Hepatocyte (in vitro differentiated cells): ENCODE results near the gene BAZ2A.

Experiments used
- CTCF ChIP-seq: fragments of 200-600 bp; sonication (generic); IDR thresholded peaks from 2 replicates; pipeline ENCODE4 v1.5.1; 2016; ENCODE audit warnings: antibody characterized with exemption, mild to moderate bottlenecking; ENCODE audit not compliant: poor library complexity
- EZH2 ChIP-seq: fragments of 200-600 bp; sonication (generic); IDR thresholded peaks from 2 replicates; pipeline ENCODE4 v1.6.1; 2016; ENCODE audit warnings: antibody characterized with exemption, mild to moderate bottlenecking, borderline replicate concordance
- EZH2phosphoT487 ChIP-seq: fragments of 200-600 bp; sonication (generic); IDR thresholded peaks from one replicate; pipeline ENCODE4 v1.6.1; 2018; ENCODE audit warnings: antibody characterized with exemption, mild to moderate bottlenecking, low read depth, moderate library complexity; ENCODE audit not compliant: unreplicated experiment, severe bottlenecking

DNA sequence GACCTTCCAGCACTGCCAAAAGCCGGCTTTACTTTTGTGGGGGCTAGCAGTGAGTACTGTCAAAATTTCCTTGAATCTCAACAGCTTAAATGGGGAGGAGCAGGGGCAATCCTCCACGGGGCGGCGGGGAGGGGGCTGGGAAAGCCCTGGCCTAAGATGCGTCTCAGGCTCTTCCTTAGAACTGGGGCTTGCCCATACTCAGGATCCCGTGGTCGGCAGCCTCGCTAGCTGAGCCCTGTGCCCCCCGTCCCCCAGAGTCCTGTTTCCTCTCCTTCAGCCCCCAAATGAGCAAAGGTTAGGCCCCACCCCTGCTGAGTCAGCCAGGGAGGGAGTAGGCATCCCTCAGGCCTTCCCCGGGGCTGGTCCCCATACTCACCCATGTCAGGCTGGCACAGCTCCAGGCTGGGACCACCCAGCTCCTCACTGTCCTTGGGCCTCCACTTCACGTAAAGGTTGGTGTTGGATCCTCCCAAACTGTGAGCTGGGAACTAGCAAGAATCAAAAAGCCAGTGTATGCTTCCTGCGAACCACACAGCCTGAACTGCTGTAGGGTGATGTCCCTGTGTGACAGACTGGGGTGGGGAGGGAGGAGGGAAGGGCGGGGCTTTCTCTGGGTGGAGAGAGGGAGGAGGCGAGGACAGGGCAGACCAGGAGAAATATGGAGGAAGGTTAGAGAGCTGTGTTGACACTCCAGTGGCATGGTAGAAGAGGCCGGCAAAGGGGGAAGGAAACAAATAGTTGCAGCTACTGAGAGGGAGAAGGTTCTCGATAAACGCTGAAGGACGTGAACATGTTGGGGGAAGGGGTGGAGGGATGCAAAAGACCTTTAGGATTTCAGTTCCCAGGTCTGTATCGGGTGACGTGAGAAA lies 5.9 kb upstream of the BAZ2A start:
- no peak for TF ChIP-seq EZH2
- TF ChIP-seq CTCF, result no peak
- TF ChIP-seq EZH2phosphoT487, result no peak
